Pancreas (tissue), 10 donors: ENCODE measurements around the gene MRPS25. TPM values are rescaled to one million over a fixed set of nuclear protein-coding genes. Genes with fewer than 3 reads are reported as not detected.

ENCODE experiments used
- ATAC-seq, 4 donors: fragments of 200-7000 bp; cut with Tn5 transposase; one replicate each; pipeline versions ENCODE4 v1.8.0 to v1.9.1; 2020; ENCODE audit warnings: mild to moderate bottlenecking in 4 of 4, moderate library complexity in 4 of 4
- DNase-seq, 6 donors: peaks; one replicate each; pipeline ENCODE4 v3.0.0-alpha.2; 2020
- FAIRE-seq: peaks from 2 replicates; lab custom pipeline; 2012; peaks lifted over from hg19 to GRCh38; lab: Jason Lieb, UNC
- H3K27ac ChIP-seq, 4 donors: fragments of 200-600 bp; sonication (generic); 1 replicate in 3 of 4; 2 replicates in 1 of 4; pipeline versions ENCODE4 v1.5.0 to v1.8.0; 2020
- H3K27me3 ChIP-seq, 4 donors: fragments of 200-600 bp; one replicate each; pipeline ENCODE4 v1.8.0; 2021
- H3K36me3 ChIP-seq, 3 donors: fragments of 200-600 bp; sonication (generic) in 1 of 3; one replicate each; pipeline versions ENCODE4 v1.5.0 to v1.8.0; 2020 to 2021
- H3K4me1 ChIP-seq, 3 donors: fragments of 200-600 bp; one replicate each; pipeline ENCODE4 v1.8.0; 2021
- H3K4me3 ChIP-seq, 4 donors: fragments of 200-600 bp; sonication (generic) in 2 of 4; one replicate each; pipeline versions ENCODE4 v1.5.0 to v1.8.0; 2020 to 2021
- H3K9me3 ChIP-seq, 4 donors: fragments of 200-600 bp; one replicate each; pipeline ENCODE4 v1.8.0; 2021
- CTCF ChIP-seq, 4 donors: fragments of 200-600 bp; sonication (generic) in 3 of 4; IDR thresholded peaks; one replicate each; pipeline versions ENCODE4 v1.5.0 to v1.8.0; 2021; ENCODE audit warnings: antibody characterized with exemption in 4 of 4
- WGBS, 2 donors: extraction: QIAGEN DNeasy Blood & Tissue Kit; methylation state at CpG; one replicate each; pipeline ENCODE4 v1.1.7; 2013; 5-methylcytosine and 5-hydroxymethylcytosine counted together
- intact Hi-C, 3 donors: fragments of 100-400 bp; cut with DNase I; formaldehyde crosslinking; loops; one replicate each; pipeline versions ENCODE4 v1.11.1 to v1.14.2; 2022
- polyA plus RNA-seq, 2 donors: library from polyadenylated mRNA; stranded (reverse); fragments of 200-250 nt; gene quantifications; one replicate each; pipeline ENCODE4 v1.2.3, GENCODE V29; 2013
- total RNA-seq, 6 donors: library from RNA; stranded (reverse); fragmentation: NEBNext Ultra II Directional in 4 of 6; extraction: Animal tissue kit (Norgen Biotek cat#: 25700) in 4 of 6; gene quantifications; one replicate each; pipeline versions ENCODE4 v1.2.1 to v1.2.4, GENCODE V29; 2021 to 2023
- donor health status: healthy with polysubstance abuse.
- donor health status: DM: no; HTN: no; CAD: no; lungs with moderate emphysema.
- donor health status: DM: no; HTN: no; CAD: no.
- donor health status: control.
- donor health status: control.
- donor health status: Bipolar disorder and iron deficiency.
- donor health status: DM: yes; HTN: yes; CAD: no.
- donor health status: DM: no; HTN: no; CAD: no.
- donor health status: DM: no; HTN: no; CAD: no.
- donor health status: DM: yes; HTN: yes; CAD: no.

Gene MRPS25
- total and polyA plus RNA-seq, 8 donors = 14.3 to 44.0 (median 19.7) TPM

- no peak for TF ChIP-seq CTCF (IDR thresholded peaks at IDR 0.05)
- FAIRE-seq = no peak
Measured at GRCh38 chr3:15094187-15094875, 29.2 kb upstream of the MRPS25 start.

GRCh38 chr3:15092686-15093085, 27.6 kb upstream of the MRPS25 start:
- Histone ChIP-seq H3K27ac (no peak overlapping the region), H3K9me3 (no peaks in the 10 kb centered on the region), H3K27me3 (no peaks in the 10 kb centered on the region), H3K4me1 (peaks cover 0 to 2% (median under 1%) of the 10 kb centered on the region in 3 donors), H3K36me3 (peaks cover 0 to 42% (median 0%) of the 10 kb centered on the region in 3 donors), H3K4me3 (no peak overlapping the region)
- ATAC-seq = no peak
- DNase-seq = no peak
- FAIRE-seq = no peak
- WGBS, 2 donors = 94 to 100% methylated on average over 1 of the region's 1 CpG
- no peak for TF ChIP-seq CTCF (IDR thresholded peaks at IDR 0.05)
- intact Hi-C loops = no loop called here

More at GRCh38 chr3:15094187-15094875, 29.2 kb upstream of the MRPS25 start:
- ATAC-seq = no peak
- H3K9me3 ChIP-seq = no peaks in the 10 kb centered on the region
- H3K36me3 ChIP-seq = peaks cover 0 to 31% (median 0%) of the 10 kb centered on the region in 3 donors
- H3K4me1 ChIP-seq = peaks cover 0 to 7% (median 3%) of the 10 kb centered on the region in 3 donors
- 79 to 89% methylated on average over 5 of the region's 5 CpGs for WGBS, 2 donors
- H3K27me3 ChIP-seq = no peaks in the 10 kb centered on the region
- no peak for DNase-seq
- H3K27ac ChIP-seq = no peak overlapping the region
- H3K4me3 ChIP-seq = no peak overlapping the region
- intact Hi-C loops = no loop called here

GRCh38 chr3:15091575-15091974, 26.5 kb upstream of the MRPS25 start:
- WGBS, 2 donors = 83 to 84% methylated on average over 5 of the region's 5 CpGs
- FAIRE-seq (no peak), DNase-seq (no peak), ATAC-seq (no peak)
- no peaks in the 10 kb centered on the region for H3K27me3 ChIP-seq
- H3K4me1 ChIP-seq = no peaks in the 10 kb centered on the region
- H3K27ac ChIP-seq = no peak overlapping the region
- H3K36me3 ChIP-seq = peaks cover 0 to 48% (median 0%) of the 10 kb centered on the region in 3 donors
- intact Hi-C loops = no loop called here
- no peak overlapping the region for H3K4me3 ChIP-seq
- H3K9me3 ChIP-seq = no peaks in the 10 kb centered on the region
- no peak for TF ChIP-seq CTCF (IDR thresholded peaks at IDR 0.05)

- FAIRE-seq (no peak), DNase-seq (no peak), ATAC-seq (no peak)
- Histone ChIP-seq H3K4me1 (no peaks in the 10 kb centered on the region), H3K9me3 (no peaks in the 10 kb centered on the region), H3K27me3 (no peaks in the 10 kb centered on the region), H3K36me3 (peaks cover 0 to 48% (median 10%) of the 10 kb centered on the region in 3 donors), H3K4me3 (no peak overlapping the region), H3K27ac (no peak overlapping the region)
- intact Hi-C loops = no loop called here
- 93 to 97% methylated on average over 1 of the region's 1 CpG for WGBS, 2 donors
- no peak for TF ChIP-seq CTCF (IDR thresholded peaks at IDR 0.05)
Measured at GRCh38 chr3:15089201-15089600, 24.1 kb upstream of the MRPS25 start.

- intact Hi-C loops = no loop called here
Measured at GRCh38 chr3:15086699-15087098, 21.6 kb upstream of the MRPS25 start.

More at GRCh38 chr3:15086699-15087098, 21.6 kb upstream of the MRPS25 start:
- DNase-seq = no peak
- FAIRE-seq = no peak
- Histone ChIP-seq H3K36me3 (peaks cover 0 to 65% (median 12%) of the 10 kb centered on the region in 3 donors), H3K27me3 (no peaks in the 10 kb centered on the region), H3K4me3 (no peak overlapping the region), H3K9me3 (no peaks in the 10 kb centered on the region), H3K4me1 (no peaks in the 10 kb centered on the region), H3K27ac (no peak overlapping the region)
- no peak for ATAC-seq
- 83 to 92% methylated on average over 2 of the region's 2 CpGs for WGBS, 2 donors
- no peak for TF ChIP-seq CTCF (IDR thresholded peaks at IDR 0.05)
